Large intestine (tissue), 3 donors: ENCODE results near the gene FYB2. TPM values are rescaled to one million over a fixed set of nuclear protein-coding genes. Genes with fewer than 3 reads are reported as not detected.

ENCODE experiments used
- DNase-seq, 2 donors: peaks; one replicate each; pipeline versions ENCODE4 v3.0.0 to v3.0.0-alpha.2; 2013
- H3K27ac ChIP-seq: one replicate; pipeline ENCODE4 v1.5.1; 2013; ENCODE audit warnings: low read length
- H3K27me3 ChIP-seq: 2 replicates; pipeline ENCODE4 v1.6.1; 2013; ENCODE audit warnings: low read length; ENCODE audit not compliant: control insufficient read depth, insufficient read depth
- H3K36me3 ChIP-seq: 2 replicates; pipeline ENCODE4 v1.6.1; 2013; ENCODE audit warnings: low read length; ENCODE audit not compliant: control insufficient read depth, insufficient read depth
- H3K4me1 ChIP-seq: one replicate; pipeline ENCODE4 v1.6.1; 2013; ENCODE audit warnings: low read length; ENCODE audit not compliant: control insufficient read depth, insufficient read depth
- H3K4me3 ChIP-seq: one replicate; pipeline ENCODE4 v1.5.1; 2013; ENCODE audit warnings: low read length
- H3K9me3 ChIP-seq: one replicate; pipeline ENCODE4 v1.6.1; 2013; ENCODE audit warnings: mild to moderate bottlenecking, low read depth, low read length, moderate library complexity; ENCODE audit not compliant: control insufficient read depth
- WGBS: methylation state at CpG from one replicate; pipeline ENCODE4 v1.1.5; 2013; ENCODE audit warnings: low lambda C conversion rate; ENCODE audit not compliant: insufficient coverage; 5-methylcytosine and 5-hydroxymethylcytosine counted together
- polyA plus RNA-seq: library from polyadenylated mRNA; unstranded; fragments of 120-200 nt; gene quantifications from one replicate; pipeline ENCODE4 v1.2.1, GENCODE V29; 2013

The FYB2 gene
- polyA plus RNA-seq, 1 donor: 10.8 TPM

GRCh38 chr1:56852476-56852875 is 33.3 kb upstream of the FYB2 start:
- peak; percentile 37 to 58 for DNase-seq
- H3K27me3 ChIP-seq: no peaks in the 10 kb centered on the region
- H3K36me3 ChIP-seq: no peaks in the 10 kb centered on the region

GRCh38 chr1:56850922-56851321 is 31.7 kb upstream of the FYB2 start:
- Histone ChIP-seq H3K9me3 (no peaks in the 10 kb centered on the region), H3K27me3 (no peaks in the 10 kb centered on the region), H3K36me3 (no peaks in the 10 kb centered on the region), H3K27ac (no peak overlapping the region), H3K4me1 (peaks cover 12% of the 10 kb centered on the region), H3K4me3 (no peak overlapping the region)
- no peak for DNase-seq
- WGBS: no CpG with 5 or more reads among the region's 5 CpGs

More at GRCh38 chr1:56852476-56852875, 33.3 kb upstream of the FYB2 start:
- H3K27ac ChIP-seq: peak overlapping the region; percentile 35
- no CpG with 5 or more reads among the region's 1 CpG for WGBS
- no peaks in the 10 kb centered on the region for H3K9me3 ChIP-seq
- peaks cover 12% of the 10 kb centered on the region for H3K4me1 ChIP-seq
- H3K4me3 ChIP-seq: no peak overlapping the region

DNA sequence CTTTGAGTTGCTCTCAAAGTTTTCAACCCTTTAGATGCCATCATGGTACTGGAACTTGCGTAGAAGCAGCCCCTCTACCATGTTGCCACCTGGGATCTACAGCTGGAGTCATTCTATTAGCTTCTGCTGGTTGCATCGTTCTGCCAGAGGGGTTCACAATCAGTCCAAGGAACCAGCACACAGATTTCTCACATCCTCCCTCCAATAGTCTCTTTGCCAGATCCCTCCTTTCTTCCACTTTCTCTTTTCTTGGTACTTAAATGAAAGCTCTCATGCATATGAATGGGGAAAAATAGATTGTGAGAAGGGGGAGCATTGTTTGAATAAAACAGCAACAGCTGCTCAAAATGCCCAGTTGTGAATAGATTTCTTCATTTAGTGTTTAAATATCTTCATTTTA is 31.2 kb upstream of the FYB2 start:
- H3K27ac ChIP-seq: no peak overlapping the region
- H3K4me3 ChIP-seq: no peak overlapping the region
- H3K4me1 ChIP-seq: peaks cover 12% of the 10 kb centered on the region
- no peaks in the 10 kb centered on the region for H3K36me3 ChIP-seq
- H3K27me3 ChIP-seq: no peaks in the 10 kb centered on the region
- WGBS: no CpG with 5 or more reads among the region's 2 CpGs
- no peaks in the 10 kb centered on the region for H3K9me3 ChIP-seq
- no peak for DNase-seq

GRCh38 chr1:56849750-56850149 is 30.5 kb upstream of the FYB2 start:
- no peak for DNase-seq
- Histone ChIP-seq H3K27ac (no peak overlapping the region), H3K36me3 (no peaks in the 10 kb centered on the region), H3K4me3 (no peak overlapping the region), H3K4me1 (peaks cover 13% of the 10 kb centered on the region), H3K27me3 (no peaks in the 10 kb centered on the region), H3K9me3 (no peaks in the 10 kb centered on the region)
- WGBS: 67% methylated on average over 1 of the region's 7 CpGs

- WGBS: no CpG with 5 or more reads among the region's 3 CpGs
- H3K4me3 ChIP-seq: no peak overlapping the region
- H3K9me3 ChIP-seq: no peaks in the 10 kb centered on the region
- peak in 1 of 2 donors; percentile 31 for DNase-seq
- no peaks in the 10 kb centered on the region for H3K27me3 ChIP-seq
- H3K36me3 ChIP-seq: no peaks in the 10 kb centered on the region
- peaks cover 10% of the 10 kb centered on the region for H3K4me1 ChIP-seq
- no peak overlapping the region for H3K27ac ChIP-seq
These were observed 26.1 kb upstream of the FYB2 start for GRCh38 chr1:56845343-56845742.

DNA sequence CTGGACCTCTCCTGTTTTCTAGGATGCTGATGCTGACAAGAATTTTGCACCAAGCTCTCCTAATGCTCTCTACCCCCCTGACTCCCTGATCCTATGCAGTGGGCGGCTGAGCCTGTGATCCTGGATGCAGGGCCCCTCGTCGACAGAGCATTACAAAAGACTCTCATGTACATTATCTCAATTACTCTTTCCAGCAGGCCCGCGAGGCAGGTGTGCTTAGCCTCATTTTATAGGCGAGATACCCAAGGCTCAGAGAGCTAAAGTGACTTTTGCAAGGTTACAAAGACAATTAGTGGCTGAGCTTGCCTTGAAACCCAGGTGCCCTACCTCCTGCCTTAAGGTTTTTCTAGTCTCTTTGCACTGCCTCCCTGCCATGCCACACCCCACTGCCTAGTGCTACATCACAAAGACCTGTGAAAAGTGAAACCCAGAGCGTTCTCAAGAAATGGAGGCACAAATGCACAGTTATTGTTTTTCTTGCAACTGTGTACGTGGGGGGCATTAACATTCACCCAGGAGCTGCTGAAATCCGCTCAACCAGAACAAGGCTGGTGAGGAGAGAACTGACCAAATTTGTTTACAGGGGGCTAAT is 25.4 kb upstream of the FYB2 start:
- peaks cover under 1% of the 10 kb centered on the region for H3K9me3 ChIP-seq
- no peak overlapping the region for H3K4me3 ChIP-seq
- H3K36me3 ChIP-seq: no peaks in the 10 kb centered on the region
- no peak overlapping the region for H3K27ac ChIP-seq
- WGBS: no CpG with 5 or more reads among the region's 9 CpGs
- peak in 1 of 2 donors; percentile 34 for DNase-seq
- peaks cover 10% of the 10 kb centered on the region for H3K4me1 ChIP-seq
- H3K27me3 ChIP-seq: no peaks in the 10 kb centered on the region

DNA sequence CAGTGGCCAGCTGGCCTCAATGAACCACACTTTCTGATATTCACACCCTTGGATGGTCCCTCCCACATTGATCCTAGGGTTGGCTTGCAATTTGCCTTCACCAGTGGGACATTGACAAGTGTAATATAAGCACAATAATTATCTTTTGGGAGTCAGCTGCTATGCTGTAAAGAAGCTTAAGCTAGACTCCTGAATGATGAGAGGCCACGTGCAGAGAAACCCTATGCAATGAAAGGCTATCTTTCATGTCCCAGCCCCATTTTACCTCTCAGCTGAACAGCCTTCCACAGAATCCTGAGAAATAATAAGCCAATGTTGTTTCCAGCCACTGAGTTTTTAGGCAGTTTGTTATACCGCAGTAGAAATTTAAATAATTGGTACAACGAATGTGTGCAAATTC is 24.3 kb upstream of the FYB2 start:
- H3K36me3 ChIP-seq: no peaks in the 10 kb centered on the region
- no peaks in the 10 kb centered on the region for H3K27me3 ChIP-seq
- no peak overlapping the region for H3K4me3 ChIP-seq
- no peak overlapping the region for H3K27ac ChIP-seq
- H3K4me1 ChIP-seq: peaks cover 10% of the 10 kb centered on the region
- peaks cover 5% of the 10 kb centered on the region for H3K9me3 ChIP-seq
- DNase-seq: no peak
- 83% methylated on average over 1 of the region's 3 CpGs for WGBS

GRCh38 chr1:56838759-56839158 is 19.6 kb upstream of the FYB2 start:
- DNase-seq: no peak
- no peaks in the 10 kb centered on the region for H3K36me3 ChIP-seq
- no peak overlapping the region for H3K4me3 ChIP-seq
- WGBS: no CpG with 5 or more reads among the region's 3 CpGs
- H3K27ac ChIP-seq: no peak overlapping the region
- H3K4me1 ChIP-seq: no peaks in the 10 kb centered on the region
- no peaks in the 10 kb centered on the region for H3K27me3 ChIP-seq
- peaks cover 5% of the 10 kb centered on the region for H3K9me3 ChIP-seq

- H3K4me3 ChIP-seq: no peak overlapping the region
- H3K4me1 ChIP-seq: no peaks in the 10 kb centered on the region
- no CpG with 5 or more reads among the region's 9 CpGs for whole genome bisulfite sequencing
- H3K36me3 ChIP-seq: no peaks in the 10 kb centered on the region
- H3K27ac ChIP-seq: no peak overlapping the region
- no peak for DNase-seq
- H3K9me3 ChIP-seq: peaks cover 5% of the 10 kb centered on the region
- no peaks in the 10 kb centered on the region for H3K27me3 ChIP-seq
These were observed 18.2 kb upstream of the FYB2 start for GRCh38 chr1:56837244-56837939.

GRCh38 chr1:56836359-56836758 is 17.2 kb upstream of the FYB2 start:
- DNase-seq: no peak
- Histone ChIP-seq H3K9me3 (peaks cover 5% of the 10 kb centered on the region), H3K4me1 (no peaks in the 10 kb centered on the region), H3K36me3 (no peaks in the 10 kb centered on the region), H3K27me3 (no peaks in the 10 kb centered on the region), H3K4me3 (no peak overlapping the region), H3K27ac (no peak overlapping the region)
- WGBS: no CpG with 5 or more reads among the region's 4 CpGs

GRCh38 chr1:56835657-56836056 is 16.5 kb upstream of the FYB2 start:
- no peak for DNase-seq
- no peaks in the 10 kb centered on the region for H3K4me1 ChIP-seq
- WGBS: 100% methylated on average over 2 of the region's 5 CpGs
- H3K36me3 ChIP-seq: no peaks in the 10 kb centered on the region
- peaks cover 5% of the 10 kb centered on the region for H3K9me3 ChIP-seq
- no peaks in the 10 kb centered on the region for H3K27me3 ChIP-seq
- no peak overlapping the region for H3K27ac ChIP-seq
- no peak overlapping the region for H3K4me3 ChIP-seq
